GM23338 (cell line): ENCODE measurements around the gene PLPP2. TPM values are rescaled to one million over a fixed set of nuclear protein-coding genes. Genes with fewer than 3 reads are reported as not detected.

Experiments
- ATAC-seq: fragments of 200-7000 bp; cut with Tn5 transposase; 3 replicates; pipeline ENCODE4 v1.9.1; 2020
- DNase-seq: peaks from one replicate; pipeline ENCODE4 v3.0.0-alpha.2; 2015; ENCODE audit warnings: low spot score
- H2AFZ ChIP-seq: fragments of 200-600 bp; sonication (generic); 2 replicates; pipeline ENCODE4 v1.8.0; 2016; ENCODE audit warnings: antibody characterized with exemption, mild to moderate bottlenecking, moderate library complexity
- H3F3A ChIP-seq: fragments of 200-600 bp; sonication (generic); replicated peaks from 2 replicates; pipeline ENCODE4 v1.8.0; 2017; ENCODE audit warnings: antibody characterized with exemption, mixed run types, low read depth
- H3K27ac ChIP-seq: fragments of 200-600 bp; sonication (generic); 2 replicates; pipeline ENCODE4 v1.6.1; 2016; ENCODE audit warnings: low read depth
- H3K27me3 ChIP-seq: fragments of 200-600 bp; sonication (generic); 2 replicates; pipeline ENCODE4 v1.8.0; 2016; ENCODE audit warnings: mild to moderate bottlenecking, mixed run types, moderate library complexity; ENCODE audit not compliant: insufficient read depth
- H3K36me3 ChIP-seq: fragments of 200-600 bp; sonication (generic); 2 replicates; pipeline ENCODE4 v1.8.0; 2016; ENCODE audit warnings: mild to moderate bottlenecking; ENCODE audit not compliant: insufficient read depth
- H3K4me1 ChIP-seq: fragments of 200-600 bp; sonication (generic); 2 replicates; pipeline ENCODE4 v1.8.0; 2016; ENCODE audit warnings: mild to moderate bottlenecking, moderate library complexity; ENCODE audit not compliant: insufficient read depth
- H3K4me2 ChIP-seq: fragments of 200-600 bp; sonication (generic); 2 replicates; pipeline ENCODE4 v1.7.1; 2017; ENCODE audit warnings: mixed run types
- H3K4me3 ChIP-seq: fragments of 200-600 bp; sonication (generic); 2 replicates; pipeline ENCODE4 v1.6.1; 2016; ENCODE audit warnings: mixed run types
- H3K79me2 ChIP-seq: fragments of 200-600 bp; sonication (generic); replicated peaks from 2 replicates; pipeline ENCODE4 v1.8.0; 2017; ENCODE audit warnings: mild to moderate bottlenecking; ENCODE audit not compliant: insufficient read depth
- H3K9me2 ChIP-seq: fragments of 200-600 bp; sonication (generic); 2 replicates; pipeline ENCODE4 v1.8.0; 2017; ENCODE audit not compliant: insufficient read depth
- H4K20me1 ChIP-seq: fragments of 200-600 bp; sonication (generic); replicated peaks from 2 replicates; pipeline ENCODE4 v1.8.0; 2017; ENCODE audit warnings: mild to moderate bottlenecking; ENCODE audit not compliant: insufficient read depth
- H3K27ac Mint-ChIP-seq: 2 replicates; pipeline ENCODE4 v1.8.0; 2020; ENCODE audit warnings: inconsistent platforms, mild to moderate bottlenecking, moderate library complexity, mixed read lengths
- H3K27me3 Mint-ChIP-seq: 3 replicates; pipeline ENCODE4 v1.8.0; 2022; ENCODE audit warnings: low read depth, mild to moderate bottlenecking, moderate library complexity, mixed read lengths, inconsistent platforms; ENCODE audit not compliant: insufficient read depth, poor library complexity
- H3K36me3 Mint-ChIP-seq: 3 replicates; pipeline ENCODE4 v1.8.0; 2021; ENCODE audit warnings: low read depth, mild to moderate bottlenecking, inconsistent platforms, moderate library complexity, mixed read lengths
- H3K4me1 Mint-ChIP-seq: 3 replicates; pipeline ENCODE4 v1.8.0; 2020; ENCODE audit warnings: mild to moderate bottlenecking, inconsistent platforms, mixed read lengths
- H3K4me3 Mint-ChIP-seq: 3 replicates; pipeline ENCODE4 v1.8.0; 2021; ENCODE audit warnings: moderate library complexity, mild to moderate bottlenecking, inconsistent platforms, mixed read lengths
- H3K9me3 Mint-ChIP-seq: 3 replicates; pipeline ENCODE4 v1.8.0; 2020; ENCODE audit warnings: moderate library complexity, mild to moderate bottlenecking, inconsistent platforms, mixed read lengths
- CREB1 ChIP-seq: fragments of 250-450 bp; sonication (Bioruptor Pico); IDR thresholded peaks from 2 replicates; pipeline ENCODE4 v1.5.0; 2020; ENCODE audit warnings: low read depth, mild to moderate bottlenecking, moderate library complexity
- EZH2 ChIP-seq: fragments of 200-600 bp; sonication (generic); IDR thresholded peaks from one replicate; pipeline ENCODE4 v1.8.0; 2017; ENCODE audit warnings: antibody characterized with exemption, mild to moderate bottlenecking, low read depth; ENCODE audit not compliant: unreplicated experiment
- EZH2phosphoT487 ChIP-seq: fragments of 200-600 bp; sonication (generic); IDR thresholded peaks from one replicate; pipeline ENCODE4 v1.8.1; 2018; ENCODE audit warnings: antibody characterized with exemption; ENCODE audit not compliant: unreplicated experiment
- JUNB ChIP-seq: IDR thresholded peaks from one replicate; pipeline ENCODE4 v1.6.1; 2016; ENCODE audit warnings: antibody characterized with exemption; ENCODE audit not compliant: unreplicated experiment
- NANOG ChIP-seq: IDR thresholded peaks from 2 replicates; pipeline ENCODE4 v1.6.1; 2016; ENCODE audit warnings: antibody characterized with exemption, borderline replicate concordance
- POLR2AphosphoS5 ChIP-seq: IDR thresholded peaks from 2 replicates; pipeline ENCODE4 v1.6.1; 2016; ENCODE audit warnings: antibody characterized with exemption, low read depth
- STAT1 ChIP-seq: IDR thresholded peaks from one replicate; pipeline ENCODE4 v1.6.1; 2016; ENCODE audit warnings: antibody characterized with exemption; ENCODE audit not compliant: unreplicated experiment
- ZNF114 ChIP-seq: fragments of 250-450 bp; sonication (Bioruptor Pico); IDR thresholded peaks from 2 replicates; pipeline ENCODE4 v1.5.0; 2020; ENCODE audit warnings: mild to moderate bottlenecking, moderate library complexity
- ZNF331 ChIP-seq: fragments of 250-450 bp; sonication (Bioruptor Pico); IDR thresholded peaks from 2 replicates; pipeline ENCODE4 v1.5.0; 2020; ENCODE audit warnings: low read depth, mild to moderate bottlenecking, moderate library complexity
- polyA plus RNA-seq: library from polyadenylated mRNA; unstranded; fragments of >200 nt; fragmentation: Nextera tagmentation; extraction: Ambion mirVana; gene quantifications from 2 replicates; pipeline ENCODE4 v1.2.1, GENCODE V29; 2016
- total RNA-seq: library from RNA; depleted of rRNA; stranded (reverse); fragments of >200 nt; shearing (Covaris generic); gene quantifications from 2 replicates; pipeline ENCODE4 v1.2.3, GENCODE V29; 2014
- TF ChIP-seq, protein P1 (sequence below): IDR thresholded peaks from one replicate; pipeline ENCODE4 v1.6.1; 2018; ENCODE audit warnings: antibody characterized with exemption; ENCODE audit not compliant: unreplicated experiment
- TF ChIP-seq, protein P2 (sequence below), 2 experiments: fragments of 200-600 bp in 1 of 2; sonication (generic) in 1 of 2; conservative IDR thresholded peaks; 2 replicates each; pipeline versions ENCODE4 v1.5.1 to v1.6.1; 2016 to 2017; ENCODE audit warnings: antibody characterized with exemption in 2 of 2, low read depth in 2 of 2, mild to moderate bottlenecking in 2 of 2, moderate library complexity in 1 of 2
- TF ChIP-seq, protein P3 (sequence below): fragments of 250-450 bp; sonication (Bioruptor Pico); IDR thresholded peaks from 2 replicates; pipeline ENCODE4 v1.5.0; 2020; ENCODE audit warnings: mild to moderate bottlenecking, moderate library complexity
- TF ChIP-seq, protein P4 (sequence below): IDR thresholded peaks from 2 replicates; pipeline ENCODE4 v1.6.1; 2016; ENCODE audit warnings: antibody characterized with exemption

PLPP2 gene
- total and polyA plus RNA-seq, 2 experiments from 2014 or later, result 58.3 to 82.6 TPM

DNA sequence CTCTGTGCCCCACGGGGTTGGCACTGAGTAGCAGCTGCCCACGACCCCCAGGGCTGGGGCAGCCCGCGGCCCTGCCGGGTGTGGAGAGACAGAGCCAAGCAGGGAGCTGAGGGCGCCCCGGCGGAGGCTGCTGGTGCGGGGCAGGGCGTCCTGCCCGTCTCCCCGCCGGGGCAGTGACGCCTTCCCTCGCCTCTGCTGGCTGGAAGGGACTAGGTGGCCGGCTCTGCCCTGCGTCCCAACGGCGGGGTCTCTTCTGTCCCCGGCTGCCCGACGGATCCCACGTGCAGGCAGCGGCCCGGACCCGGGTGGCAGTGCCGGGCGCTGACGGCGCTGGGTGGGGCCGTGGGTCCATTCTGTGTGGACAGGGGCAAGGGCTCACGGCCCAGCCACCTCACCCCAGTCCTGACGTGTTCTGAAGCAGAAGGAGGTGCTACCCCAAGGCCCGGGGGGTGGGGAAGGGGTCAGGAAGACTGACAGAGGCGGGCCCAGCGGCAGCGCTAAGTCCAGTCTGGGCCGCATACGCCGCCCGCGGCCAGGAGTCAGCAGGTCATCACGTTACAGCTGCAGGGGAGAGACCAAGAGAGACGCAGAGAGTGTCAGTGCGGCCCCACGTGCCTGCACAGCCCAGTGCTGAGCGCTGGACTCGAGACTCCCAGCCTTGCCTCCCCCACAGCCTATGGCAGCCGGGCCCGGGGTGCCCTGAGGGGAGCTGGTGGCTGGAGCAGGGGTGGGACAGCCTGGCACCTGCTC, 15.1 kb upstream of the PLPP2 start:
- H3K79me2 ChIP-seq, result 0 out of 2 replicates have a peak, but pooled peaks cover 4% of the 10 kb centered on the region
- no peak overlapping the region for H3K27ac ChIP-seq
- 0 out of 2 replicates have a peak, but pooled peaks cover 4% of the 10 kb centered on the region for H3F3A ChIP-seq
- H3K4me3 ChIP-seq, result no peak overlapping the region
- H3K4me1 ChIP-seq, result no peaks in the 10 kb centered on the region
- H3K36me3 ChIP-seq, result no peaks in the 10 kb centered on the region; the same call in 1 of the 2 replicates
- no peaks in the 10 kb centered on the region for H3K27me3 Mint-ChIP-seq
- no peaks in the 10 kb centered on the region for H3K27me3 ChIP-seq
- H3K9me3 Mint-ChIP-seq, result no peaks in the 10 kb centered on the region; the same call in 2 of the 3 replicates
- DNase-seq, result no peak
- peaks cover 46% of the 10 kb centered on the region for H3K36me3 Mint-ChIP-seq
- no peaks in the 10 kb centered on the region; the same call in 1 of the 2 replicates for H4K20me1 ChIP-seq
- H2AFZ ChIP-seq, result no peak overlapping the region
- H3K9me2 ChIP-seq, result no peaks in the 10 kb centered on the region
- H3K4me2 ChIP-seq, result no peak overlapping the region
- no peak overlapping the region for H3K4me3 Mint-ChIP-seq
- H3K27ac Mint-ChIP-seq, result no peak overlapping the region
- no peak for ATAC-seq
- no peak for TF ChIP-seq POLR2AphosphoS5
- TF ChIP-seq, protein P1, sequence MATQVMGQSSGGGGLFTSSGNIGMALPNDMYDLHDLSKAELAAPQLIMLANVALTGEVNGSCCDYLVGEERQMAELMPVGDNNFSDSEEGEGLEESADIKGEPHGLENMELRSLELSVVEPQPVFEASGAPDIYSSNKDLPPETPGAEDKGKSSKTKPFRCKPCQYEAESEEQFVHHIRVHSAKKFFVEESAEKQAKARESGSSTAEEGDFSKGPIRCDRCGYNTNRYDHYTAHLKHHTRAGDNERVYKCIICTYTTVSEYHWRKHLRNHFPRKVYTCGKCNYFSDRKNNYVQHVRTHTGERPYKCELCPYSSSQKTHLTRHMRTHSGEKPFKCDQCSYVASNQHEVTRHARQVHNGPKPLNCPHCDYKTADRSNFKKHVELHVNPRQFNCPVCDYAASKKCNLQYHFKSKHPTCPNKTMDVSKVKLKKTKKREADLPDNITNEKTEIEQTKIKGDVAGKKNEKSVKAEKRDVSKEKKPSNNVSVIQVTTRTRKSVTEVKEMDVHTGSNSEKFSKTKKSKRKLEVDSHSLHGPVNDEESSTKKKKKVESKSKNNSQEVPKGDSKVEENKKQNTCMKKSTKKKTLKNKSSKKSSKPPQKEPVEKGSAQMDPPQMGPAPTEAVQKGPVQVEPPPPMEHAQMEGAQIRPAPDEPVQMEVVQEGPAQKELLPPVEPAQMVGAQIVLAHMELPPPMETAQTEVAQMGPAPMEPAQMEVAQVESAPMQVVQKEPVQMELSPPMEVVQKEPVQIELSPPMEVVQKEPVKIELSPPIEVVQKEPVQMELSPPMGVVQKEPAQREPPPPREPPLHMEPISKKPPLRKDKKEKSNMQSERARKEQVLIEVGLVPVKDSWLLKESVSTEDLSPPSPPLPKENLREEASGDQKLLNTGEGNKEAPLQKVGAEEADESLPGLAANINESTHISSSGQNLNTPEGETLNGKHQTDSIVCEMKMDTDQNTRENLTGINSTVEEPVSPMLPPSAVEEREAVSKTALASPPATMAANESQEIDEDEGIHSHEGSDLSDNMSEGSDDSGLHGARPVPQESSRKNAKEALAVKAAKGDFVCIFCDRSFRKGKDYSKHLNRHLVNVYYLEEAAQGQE, result no peak
- TF ChIP-seq NANOG, result no peak
- no peak for TF ChIP-seq EZH2phosphoT487
- no peak for TF ChIP-seq EZH2
- TF ChIP-seq, protein P2, sequence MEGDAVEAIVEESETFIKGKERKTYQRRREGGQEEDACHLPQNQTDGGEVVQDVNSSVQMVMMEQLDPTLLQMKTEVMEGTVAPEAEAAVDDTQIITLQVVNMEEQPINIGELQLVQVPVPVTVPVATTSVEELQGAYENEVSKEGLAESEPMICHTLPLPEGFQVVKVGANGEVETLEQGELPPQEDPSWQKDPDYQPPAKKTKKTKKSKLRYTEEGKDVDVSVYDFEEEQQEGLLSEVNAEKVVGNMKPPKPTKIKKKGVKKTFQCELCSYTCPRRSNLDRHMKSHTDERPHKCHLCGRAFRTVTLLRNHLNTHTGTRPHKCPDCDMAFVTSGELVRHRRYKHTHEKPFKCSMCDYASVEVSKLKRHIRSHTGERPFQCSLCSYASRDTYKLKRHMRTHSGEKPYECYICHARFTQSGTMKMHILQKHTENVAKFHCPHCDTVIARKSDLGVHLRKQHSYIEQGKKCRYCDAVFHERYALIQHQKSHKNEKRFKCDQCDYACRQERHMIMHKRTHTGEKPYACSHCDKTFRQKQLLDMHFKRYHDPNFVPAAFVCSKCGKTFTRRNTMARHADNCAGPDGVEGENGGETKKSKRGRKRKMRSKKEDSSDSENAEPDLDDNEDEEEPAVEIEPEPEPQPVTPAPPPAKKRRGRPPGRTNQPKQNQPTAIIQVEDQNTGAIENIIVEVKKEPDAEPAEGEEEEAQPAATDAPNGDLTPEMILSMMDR (conservative IDR thresholded peaks at IDR 0.05; ENCODE audit: low read depth in 2 of 2), result no peak
- TF ChIP-seq, protein P3, sequence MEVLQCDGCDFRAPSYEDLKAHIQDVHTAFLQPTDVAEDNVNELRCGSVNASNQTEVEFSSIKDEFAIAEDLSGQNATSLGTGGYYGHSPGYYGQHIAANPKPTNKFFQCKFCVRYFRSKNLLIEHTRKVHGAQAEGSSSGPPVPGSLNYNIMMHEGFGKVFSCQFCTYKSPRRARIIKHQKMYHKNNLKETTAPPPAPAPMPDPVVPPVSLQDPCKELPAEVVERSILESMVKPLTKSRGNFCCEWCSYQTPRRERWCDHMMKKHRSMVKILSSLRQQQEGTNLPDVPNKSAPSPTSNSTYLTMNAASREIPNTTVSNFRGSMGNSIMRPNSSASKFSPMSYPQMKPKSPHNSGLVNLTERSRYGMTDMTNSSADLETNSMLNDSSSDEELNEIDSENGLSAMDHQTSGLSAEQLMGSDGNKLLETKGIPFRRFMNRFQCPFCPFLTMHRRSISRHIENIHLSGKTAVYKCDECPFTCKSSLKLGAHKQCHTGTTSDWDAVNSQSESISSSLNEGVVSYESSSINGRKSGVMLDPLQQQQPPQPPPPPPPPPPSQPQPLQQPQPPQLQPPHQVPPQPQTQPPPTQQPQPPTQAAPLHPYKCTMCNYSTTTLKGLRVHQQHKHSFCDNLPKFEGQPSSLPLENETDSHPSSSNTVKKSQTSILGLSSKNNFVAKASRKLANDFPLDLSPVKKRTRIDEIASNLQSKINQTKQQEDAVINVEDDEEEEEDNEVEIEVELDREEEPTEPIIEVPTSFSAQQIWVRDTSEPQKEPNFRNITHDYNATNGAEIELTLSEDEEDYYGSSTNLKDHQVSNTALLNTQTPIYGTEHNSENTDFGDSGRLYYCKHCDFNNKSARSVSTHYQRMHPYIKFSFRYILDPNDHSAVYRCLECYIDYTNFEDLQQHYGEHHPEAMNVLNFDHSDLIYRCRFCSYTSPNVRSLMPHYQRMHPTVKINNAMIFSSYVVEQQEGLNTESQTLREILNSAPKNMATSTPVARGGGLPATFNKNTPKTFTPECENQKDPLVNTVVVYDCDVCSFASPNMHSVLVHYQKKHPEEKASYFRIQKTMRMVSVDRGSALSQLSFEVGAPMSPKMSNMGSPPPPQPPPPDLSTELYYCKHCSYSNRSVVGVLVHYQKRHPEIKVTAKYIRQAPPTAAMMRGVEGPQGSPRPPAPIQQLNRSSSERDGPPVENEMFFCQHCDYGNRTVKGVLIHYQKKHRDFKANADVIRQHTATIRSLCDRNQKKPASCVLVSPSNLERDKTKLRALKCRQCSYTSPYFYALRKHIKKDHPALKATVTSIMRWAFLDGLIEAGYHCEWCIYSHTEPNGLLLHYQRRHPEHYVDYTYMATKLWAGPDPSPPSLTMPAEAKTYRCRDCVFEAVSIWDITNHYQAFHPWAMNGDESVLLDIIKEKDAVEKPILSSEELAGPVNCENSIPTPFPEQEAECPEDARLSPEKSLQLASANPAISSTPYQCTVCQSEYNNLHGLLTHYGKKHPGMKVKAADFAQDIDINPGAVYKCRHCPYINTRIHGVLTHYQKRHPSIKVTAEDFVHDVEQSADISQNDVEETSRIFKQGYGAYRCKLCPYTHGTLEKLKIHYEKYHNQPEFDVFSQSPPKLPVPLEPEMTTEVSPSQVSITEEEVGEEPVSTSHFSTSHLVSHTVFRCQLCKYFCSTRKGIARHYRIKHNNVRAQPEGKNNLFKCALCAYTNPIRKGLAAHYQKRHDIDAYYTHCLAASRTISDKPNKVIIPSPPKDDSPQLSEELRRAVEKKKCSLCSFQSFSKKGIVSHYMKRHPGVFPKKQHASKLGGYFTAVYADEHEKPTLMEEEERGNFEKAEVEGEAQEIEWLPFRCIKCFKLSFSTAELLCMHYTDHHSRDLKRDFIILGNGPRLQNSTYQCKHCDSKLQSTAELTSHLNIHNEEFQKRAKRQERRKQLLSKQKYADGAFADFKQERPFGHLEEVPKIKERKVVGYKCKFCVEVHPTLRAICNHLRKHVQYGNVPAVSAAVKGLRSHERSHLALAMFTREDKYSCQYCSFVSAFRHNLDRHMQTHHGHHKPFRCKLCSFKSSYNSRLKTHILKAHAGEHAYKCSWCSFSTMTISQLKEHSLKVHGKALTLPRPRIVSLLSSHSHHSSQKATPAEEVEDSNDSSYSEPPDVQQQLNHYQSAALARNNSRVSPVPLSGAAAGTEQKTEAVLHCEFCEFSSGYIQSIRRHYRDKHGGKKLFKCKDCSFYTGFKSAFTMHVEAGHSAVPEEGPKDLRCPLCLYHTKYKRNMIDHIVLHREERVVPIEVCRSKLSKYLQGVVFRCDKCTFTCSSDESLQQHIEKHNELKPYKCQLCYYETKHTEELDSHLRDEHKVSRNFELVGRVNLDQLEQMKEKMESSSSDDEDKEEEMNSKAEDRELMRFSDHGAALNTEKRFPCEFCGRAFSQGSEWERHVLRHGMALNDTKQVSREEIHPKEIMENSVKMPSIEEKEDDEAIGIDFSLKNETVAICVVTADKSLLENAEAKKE (CRISPR knock-in tag), result no peak
- no peak for TF ChIP-seq ZNF331
- TF ChIP-seq CREB1, result no peak
- TF ChIP-seq STAT1, result no peak
- TF ChIP-seq, protein P4, sequence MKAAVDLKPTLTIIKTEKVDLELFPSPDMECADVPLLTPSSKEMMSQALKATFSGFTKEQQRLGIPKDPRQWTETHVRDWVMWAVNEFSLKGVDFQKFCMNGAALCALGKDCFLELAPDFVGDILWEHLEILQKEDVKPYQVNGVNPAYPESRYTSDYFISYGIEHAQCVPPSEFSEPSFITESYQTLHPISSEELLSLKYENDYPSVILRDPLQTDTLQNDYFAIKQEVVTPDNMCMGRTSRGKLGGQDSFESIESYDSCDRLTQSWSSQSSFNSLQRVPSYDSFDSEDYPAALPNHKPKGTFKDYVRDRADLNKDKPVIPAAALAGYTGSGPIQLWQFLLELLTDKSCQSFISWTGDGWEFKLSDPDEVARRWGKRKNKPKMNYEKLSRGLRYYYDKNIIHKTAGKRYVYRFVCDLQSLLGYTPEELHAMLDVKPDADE, result no peak
- no peak for TF ChIP-seq JUNB
- no peak for TF ChIP-seq ZNF114 (CRISPR knock-in tag)
- no peaks in the 10 kb centered on the region for H3K4me1 Mint-ChIP-seq
